ENCODE data around the gene THSD8.

The THSD8 gene

DNA sequence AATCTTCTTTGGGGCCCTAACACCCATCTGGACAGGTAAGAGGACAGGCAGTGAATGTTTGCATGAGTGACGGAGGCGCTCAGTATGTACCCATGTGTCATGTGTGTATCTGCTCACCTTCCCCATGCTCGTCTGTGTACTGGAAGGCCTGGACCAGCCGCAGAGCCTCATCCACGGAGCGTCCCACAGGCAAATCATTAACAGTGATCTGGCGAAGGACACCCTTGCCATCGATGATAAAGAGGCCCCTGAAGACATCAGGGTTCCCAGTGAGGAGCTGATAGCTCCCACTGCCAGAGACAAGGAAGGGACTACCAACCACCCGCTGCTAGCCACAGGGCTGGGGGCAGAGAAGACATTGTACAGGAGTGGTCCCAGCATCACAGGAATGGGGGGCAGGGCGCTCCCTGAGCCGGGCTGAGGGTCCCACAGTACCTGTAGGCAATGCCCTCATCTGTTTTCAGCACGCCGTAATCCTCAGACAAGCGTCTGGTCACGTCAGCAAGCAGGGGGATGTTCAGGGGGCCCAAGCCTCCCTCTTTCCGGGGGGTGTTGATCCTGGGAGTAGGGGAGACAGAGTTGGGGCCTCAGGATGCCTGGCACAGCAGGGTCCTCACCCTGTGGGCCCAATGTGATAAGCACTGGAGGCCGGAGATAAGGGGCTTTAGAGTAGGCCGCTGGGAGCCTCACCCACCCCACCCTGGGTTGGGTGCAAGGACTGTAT, 2.0 kb upstream of the THSD8 start:
- no peak overlapping the region for H2AFZ ChIP-seq (ENCODE audit: low read depth, low read length)
- H3K27ac ChIP-seq (ENCODE audit: low read length): 0 out of 2 replicates have a peak overlapping the region, but pooled peaks have one; percentile 56
- H3K4me1 ChIP-seq (ENCODE audit: low read length): peaks cover 32% of the 10 kb centered on the region
- TF ChIP-seq, protein P1, sequence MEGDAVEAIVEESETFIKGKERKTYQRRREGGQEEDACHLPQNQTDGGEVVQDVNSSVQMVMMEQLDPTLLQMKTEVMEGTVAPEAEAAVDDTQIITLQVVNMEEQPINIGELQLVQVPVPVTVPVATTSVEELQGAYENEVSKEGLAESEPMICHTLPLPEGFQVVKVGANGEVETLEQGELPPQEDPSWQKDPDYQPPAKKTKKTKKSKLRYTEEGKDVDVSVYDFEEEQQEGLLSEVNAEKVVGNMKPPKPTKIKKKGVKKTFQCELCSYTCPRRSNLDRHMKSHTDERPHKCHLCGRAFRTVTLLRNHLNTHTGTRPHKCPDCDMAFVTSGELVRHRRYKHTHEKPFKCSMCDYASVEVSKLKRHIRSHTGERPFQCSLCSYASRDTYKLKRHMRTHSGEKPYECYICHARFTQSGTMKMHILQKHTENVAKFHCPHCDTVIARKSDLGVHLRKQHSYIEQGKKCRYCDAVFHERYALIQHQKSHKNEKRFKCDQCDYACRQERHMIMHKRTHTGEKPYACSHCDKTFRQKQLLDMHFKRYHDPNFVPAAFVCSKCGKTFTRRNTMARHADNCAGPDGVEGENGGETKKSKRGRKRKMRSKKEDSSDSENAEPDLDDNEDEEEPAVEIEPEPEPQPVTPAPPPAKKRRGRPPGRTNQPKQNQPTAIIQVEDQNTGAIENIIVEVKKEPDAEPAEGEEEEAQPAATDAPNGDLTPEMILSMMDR (IDR thresholded peaks at IDR 0.05; ENCODE audit: low read depth, low read length): no peak
- no peak for TF ChIP-seq EZH2phosphoT487 (IDR thresholded peaks at IDR 0.05; ENCODE audit: low read depth)
- peaks cover 16% of the 10 kb centered on the region for H3K36me3 ChIP-seq (replicated peaks; ENCODE audit: low read depth, low read length)
- no peaks in the 10 kb centered on the region for H4K20me1 ChIP-seq (ENCODE audit: insufficient read depth, low read length)
- peaks cover 29% of the 10 kb centered on the region for H3K79me2 ChIP-seq (ENCODE audit: low read length)
- H3K27me3 ChIP-seq (ENCODE audit: low read depth, low read length): no peaks in the 10 kb centered on the region
- H3K9ac ChIP-seq (ENCODE audit: low read length): peak overlapping the region; percentile 96
- peak overlapping the region; percentile 91 for H3K4me3 ChIP-seq (ENCODE audit: low read length)
- peak overlapping the region; percentile 92 for H3K4me2 ChIP-seq (ENCODE audit: low read length)
- H3K9me3 ChIP-seq (ENCODE audit: insufficient read depth, low read length): no peaks in the 10 kb centered on the region

DNA sequence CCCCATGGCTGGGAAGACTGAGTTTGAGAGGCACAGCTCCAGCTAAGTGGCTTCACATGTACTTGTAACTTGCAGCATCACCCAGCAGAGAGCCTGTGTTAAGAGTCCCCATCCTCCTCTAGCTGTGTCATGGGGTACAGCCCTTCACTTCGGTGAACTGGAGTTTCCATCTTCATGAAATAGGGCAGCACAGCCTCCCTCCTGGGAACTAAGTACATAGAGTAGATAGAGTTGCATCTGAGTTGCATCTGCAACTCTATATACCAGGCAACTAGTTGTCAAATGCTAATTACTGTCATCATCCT, 1.5 kb upstream of the THSD8 start:
- peaks cover 16% of the 10 kb centered on the region for H3K36me3 ChIP-seq (replicated peaks; ENCODE audit: low read depth, low read length)
- H2AFZ ChIP-seq (ENCODE audit: low read depth, low read length): no peak overlapping the region
- H3K4me2 ChIP-seq (ENCODE audit: low read length): peak overlapping the region; percentile 92
- H3K79me2 ChIP-seq (ENCODE audit: low read length): peaks cover 25% of the 10 kb centered on the region
- peak overlapping the region; percentile 96 for H3K9ac ChIP-seq (ENCODE audit: low read length)
- H3K27me3 ChIP-seq (ENCODE audit: low read depth, low read length): no peaks in the 10 kb centered on the region
- H4K20me1 ChIP-seq (ENCODE audit: insufficient read depth, low read length): no peaks in the 10 kb centered on the region
- H3K27ac ChIP-seq (ENCODE audit: low read length): peak overlapping the region; percentile 56
- TF ChIP-seq, protein P1 (IDR thresholded peaks at IDR 0.05; ENCODE audit: low read depth, low read length): no peak
- TF ChIP-seq EZH2phosphoT487 (IDR thresholded peaks at IDR 0.05; ENCODE audit: low read depth): no peak
- H3K4me1 ChIP-seq (ENCODE audit: low read length): peaks cover 28% of the 10 kb centered on the region
- no peaks in the 10 kb centered on the region for H3K9me3 ChIP-seq (ENCODE audit: insufficient read depth, low read length)
- H3K4me3 ChIP-seq (ENCODE audit: low read length): peak overlapping the region; percentile 91

GRCh38 chr19:12800923-12801465, 875 bp upstream of the THSD8 start:
- H3K4me2 ChIP-seq (ENCODE audit: low read length): peak overlapping the region; percentile 92
- H3K36me3 ChIP-seq (replicated peaks; ENCODE audit: low read depth, low read length): peaks cover 16% of the 10 kb centered on the region
- H3K27ac ChIP-seq (ENCODE audit: low read length): peak overlapping the region; percentile 56
- H3K9me3 ChIP-seq (ENCODE audit: insufficient read depth, low read length): no peaks in the 10 kb centered on the region
- H3K9ac ChIP-seq (ENCODE audit: low read length): peak overlapping the region; percentile 96
- H3K27me3 ChIP-seq (ENCODE audit: low read depth, low read length): no peaks in the 10 kb centered on the region
- peaks cover 23% of the 10 kb centered on the region for H3K79me2 ChIP-seq (ENCODE audit: low read length)
- H3K4me3 ChIP-seq (ENCODE audit: low read length): peak overlapping the region; percentile 91
- H4K20me1 ChIP-seq (ENCODE audit: insufficient read depth, low read length): no peaks in the 10 kb centered on the region
- peak overlapping the region; percentile 62; the same call in 1 of the 2 replicates for H2AFZ ChIP-seq (ENCODE audit: low read depth, low read length)
- no peak for TF ChIP-seq EZH2phosphoT487 (IDR thresholded peaks at IDR 0.05; ENCODE audit: low read depth)
- TF ChIP-seq, protein P1 (IDR thresholded peaks at IDR 0.05; ENCODE audit: low read depth, low read length): peak; percentile 22; the same call in 1 of the 2 replicates
- peaks cover 26% of the 10 kb centered on the region for H3K4me1 ChIP-seq (ENCODE audit: low read length)

DNA sequence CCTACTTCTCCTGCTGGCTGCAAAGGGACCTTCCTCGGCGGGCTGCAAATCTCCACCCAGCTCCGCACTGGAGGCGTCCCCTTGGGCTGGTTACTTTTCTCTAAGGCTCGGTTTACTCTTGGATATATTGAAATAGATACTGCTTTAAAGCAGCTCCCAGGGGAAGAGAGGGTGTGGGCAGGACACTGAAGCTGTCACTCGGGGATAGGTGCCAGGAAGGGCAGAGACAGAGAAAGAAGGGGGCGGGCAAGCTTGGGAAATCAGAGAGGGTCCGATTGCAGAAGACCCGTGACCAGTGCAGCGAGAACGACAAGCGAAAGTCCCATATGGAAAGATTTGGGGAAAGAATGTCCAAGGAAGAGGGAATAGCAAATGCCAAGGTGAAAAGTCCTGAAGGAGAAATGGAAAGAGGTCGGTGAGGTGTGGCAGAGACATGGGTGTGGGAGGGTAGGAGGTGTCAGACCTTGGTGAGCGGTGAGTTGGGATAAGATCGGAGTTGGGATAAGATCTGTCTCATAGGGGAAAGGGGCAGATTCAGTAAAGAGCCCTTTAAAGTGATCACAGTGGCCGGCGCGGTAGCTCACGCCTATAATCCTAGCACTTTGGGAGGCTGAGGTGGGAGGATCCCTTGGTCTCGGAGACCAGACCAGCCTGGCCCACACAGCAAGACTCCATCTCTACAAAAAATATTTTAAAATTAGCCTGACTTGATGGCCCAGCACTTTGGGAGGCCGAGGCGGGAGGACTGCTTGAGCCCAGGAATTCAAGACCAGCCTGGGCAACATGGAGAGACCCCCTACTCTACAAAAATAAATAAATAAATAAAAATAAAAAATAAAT, 618 bp downstream of the THSD8 start:
- Histone ChIP-seq H3K9ac (ENCODE audit: low read length) (peak overlapping the region; percentile 96), H3K9me3 (ENCODE audit: insufficient read depth, low read length) (no peaks in the 10 kb centered on the region), H3K36me3 (replicated peaks; ENCODE audit: low read depth, low read length) (peaks cover 14% of the 10 kb centered on the region), H3K27me3 (ENCODE audit: low read depth, low read length) (no peaks in the 10 kb centered on the region), H2AFZ (ENCODE audit: low read depth, low read length) (peak overlapping the region; percentile 86), H3K4me1 (ENCODE audit: low read length) (peaks cover 24% of the 10 kb centered on the region), H3K4me2 (ENCODE audit: low read length) (peak overlapping the region; percentile 92), H3K27ac (ENCODE audit: low read length) (no peak overlapping the region), H3K79me2 (ENCODE audit: low read length) (peaks cover 32% of the 10 kb centered on the region), H4K20me1 (ENCODE audit: insufficient read depth, low read length) (no peaks in the 10 kb centered on the region), H3K4me3 (ENCODE audit: low read length) (peak overlapping the region; percentile 91)
- TF ChIP-seq, protein P1 (IDR thresholded peaks at IDR 0.05; ENCODE audit: low read depth, low read length): no peak
- TF ChIP-seq EZH2phosphoT487 (IDR thresholded peaks at IDR 0.05; ENCODE audit: low read depth): no peak

Measured in OCI-LY3 (cell line).